ENCODE measurements around the gene SLC25A43.
"Not testable (repeated sequence)": the region's sequence is repeated elsewhere in the genome, so short reads cannot be mapped to it uniquely, and the experiment has no call there.

The SLC25A43 gene

GRCh38 chrX:119376312-119376711, 22.8 kb upstream of the SLC25A43 start:
- Histone ChIP-seq H3K36me3 (ENCODE audit: insufficient read depth, low read length) (no peaks in the 10 kb centered on the region), H4K20me1 (ENCODE audit: insufficient read depth, low read length) (no peaks in the 10 kb centered on the region), H3K4me1 (ENCODE audit: insufficient read depth, low read length, severe bottlenecking) (no peaks in the 10 kb centered on the region), H3K9me2 (ENCODE audit: low read depth, low read length) (no peaks in the 10 kb centered on the region), H3K9ac (ENCODE audit: low read length) (no peak overlapping the region), H3F3A (ENCODE audit: insufficient read depth, low read length) (no peaks in the 10 kb centered on the region), H3K4me3 (ENCODE audit: low read depth, low read length, poor library complexity, severe bottlenecking) (no peak overlapping the region), H2AFZ (ENCODE audit: low read length) (no peak overlapping the region), H3K27ac (ENCODE audit: low read depth, low read length, poor library complexity, severe bottlenecking) (no peak overlapping the region), H3K9me3 (ENCODE audit: low read length) (no peaks in the 10 kb centered on the region), H3K27me3 (ENCODE audit: insufficient read depth, low read length) (no peaks in the 10 kb centered on the region), H3K79me2 (ENCODE audit: insufficient read depth, low read length) (no peaks in the 10 kb centered on the region), H3K4me2 (ENCODE audit: low read length) (no peak overlapping the region)
- TF ChIP-seq, protein P1, sequence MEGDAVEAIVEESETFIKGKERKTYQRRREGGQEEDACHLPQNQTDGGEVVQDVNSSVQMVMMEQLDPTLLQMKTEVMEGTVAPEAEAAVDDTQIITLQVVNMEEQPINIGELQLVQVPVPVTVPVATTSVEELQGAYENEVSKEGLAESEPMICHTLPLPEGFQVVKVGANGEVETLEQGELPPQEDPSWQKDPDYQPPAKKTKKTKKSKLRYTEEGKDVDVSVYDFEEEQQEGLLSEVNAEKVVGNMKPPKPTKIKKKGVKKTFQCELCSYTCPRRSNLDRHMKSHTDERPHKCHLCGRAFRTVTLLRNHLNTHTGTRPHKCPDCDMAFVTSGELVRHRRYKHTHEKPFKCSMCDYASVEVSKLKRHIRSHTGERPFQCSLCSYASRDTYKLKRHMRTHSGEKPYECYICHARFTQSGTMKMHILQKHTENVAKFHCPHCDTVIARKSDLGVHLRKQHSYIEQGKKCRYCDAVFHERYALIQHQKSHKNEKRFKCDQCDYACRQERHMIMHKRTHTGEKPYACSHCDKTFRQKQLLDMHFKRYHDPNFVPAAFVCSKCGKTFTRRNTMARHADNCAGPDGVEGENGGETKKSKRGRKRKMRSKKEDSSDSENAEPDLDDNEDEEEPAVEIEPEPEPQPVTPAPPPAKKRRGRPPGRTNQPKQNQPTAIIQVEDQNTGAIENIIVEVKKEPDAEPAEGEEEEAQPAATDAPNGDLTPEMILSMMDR (IDR thresholded peaks at IDR 0.05; ENCODE audit: low read length) = no peak
- TF ChIP-seq EZH2 (IDR thresholded peaks at IDR 0.05; ENCODE audit: borderline replicate concordance, low read length) = no peak

- Histone ChIP-seq H3K27ac (ENCODE audit: low read depth, low read length, poor library complexity, severe bottlenecking) (no peak overlapping the region), H3F3A (ENCODE audit: insufficient read depth, low read length) (no peaks in the 10 kb centered on the region), H3K9ac (ENCODE audit: low read length) (no peak overlapping the region), H3K4me1 (ENCODE audit: insufficient read depth, low read length, severe bottlenecking) (no peaks in the 10 kb centered on the region), H3K79me2 (ENCODE audit: insufficient read depth, low read length) (no peaks in the 10 kb centered on the region), H3K4me3 (ENCODE audit: low read depth, low read length, poor library complexity, severe bottlenecking) (no peak overlapping the region), H3K9me3 (ENCODE audit: low read length) (no peaks in the 10 kb centered on the region), H3K4me2 (ENCODE audit: low read length) (no peak overlapping the region), H4K20me1 (ENCODE audit: insufficient read depth, low read length) (no peaks in the 10 kb centered on the region), H3K9me2 (ENCODE audit: low read depth, low read length) (no peaks in the 10 kb centered on the region), H3K27me3 (ENCODE audit: insufficient read depth, low read length) (no peaks in the 10 kb centered on the region), H3K36me3 (ENCODE audit: insufficient read depth, low read length) (no peaks in the 10 kb centered on the region), H2AFZ (ENCODE audit: low read length) (no peak overlapping the region)
- TF ChIP-seq, protein P1 (IDR thresholded peaks at IDR 0.05; ENCODE audit: low read length) = no peak
- no peak for TF ChIP-seq EZH2 (IDR thresholded peaks at IDR 0.05; ENCODE audit: borderline replicate concordance, low read length)
Measured at GRCh38 chrX:119381349-119381944, 17.7 kb upstream of the SLC25A43 start.

GRCh38 chrX:119382606-119383005, 16.5 kb upstream of the SLC25A43 start:
- H3K9me3 ChIP-seq (ENCODE audit: low read length) = no peaks in the 10 kb centered on the region
- no peaks in the 10 kb centered on the region for H3F3A ChIP-seq (ENCODE audit: insufficient read depth, low read length)
- no peak overlapping the region for H2AFZ ChIP-seq (ENCODE audit: low read length)
- TF ChIP-seq, protein P1 (IDR thresholded peaks at IDR 0.05; ENCODE audit: low read length) = no peak
- TF ChIP-seq EZH2 (IDR thresholded peaks at IDR 0.05; ENCODE audit: borderline replicate concordance, low read length) = no peak
- no peaks in the 10 kb centered on the region for H3K4me1 ChIP-seq (ENCODE audit: insufficient read depth, low read length, severe bottlenecking)
- H3K4me3 ChIP-seq (ENCODE audit: low read depth, low read length, poor library complexity, severe bottlenecking) = no peak overlapping the region
- H3K4me2 ChIP-seq (ENCODE audit: low read length) = no peak overlapping the region
- H4K20me1 ChIP-seq (ENCODE audit: insufficient read depth, low read length) = no peaks in the 10 kb centered on the region
- H3K79me2 ChIP-seq (ENCODE audit: insufficient read depth, low read length) = no peaks in the 10 kb centered on the region
- H3K27ac ChIP-seq (ENCODE audit: low read depth, low read length, poor library complexity, severe bottlenecking) = no peak overlapping the region
- no peaks in the 10 kb centered on the region for H3K9me2 ChIP-seq (ENCODE audit: low read depth, low read length)
- no peak overlapping the region for H3K9ac ChIP-seq (ENCODE audit: low read length)
- no peaks in the 10 kb centered on the region for H3K27me3 ChIP-seq (ENCODE audit: insufficient read depth, low read length)
- H3K36me3 ChIP-seq (ENCODE audit: insufficient read depth, low read length) = no peaks in the 10 kb centered on the region

GRCh38 chrX:119386685-119387084, 12.5 kb upstream of the SLC25A43 start:
- not testable (repeated sequence) for H3K4me3 ChIP-seq (ENCODE audit: low read depth, low read length, poor library complexity, severe bottlenecking); H3K9me2 ChIP-seq (ENCODE audit: low read depth, low read length); H3K4me2 ChIP-seq (ENCODE audit: low read length); H3F3A ChIP-seq (ENCODE audit: insufficient read depth, low read length); H3K9me3 ChIP-seq (ENCODE audit: low read length); H4K20me1 ChIP-seq (ENCODE audit: insufficient read depth, low read length); H3K36me3 ChIP-seq (ENCODE audit: insufficient read depth, low read length); H3K27ac ChIP-seq (ENCODE audit: low read depth, low read length, poor library complexity, severe bottlenecking); H2AFZ ChIP-seq (ENCODE audit: low read length); H3K9ac ChIP-seq (ENCODE audit: low read length); H3K27me3 ChIP-seq (ENCODE audit: insufficient read depth, low read length); H3K79me2 ChIP-seq (ENCODE audit: insufficient read depth, low read length)
- peaks cover 20% of the 10 kb centered on the region for H3K4me1 ChIP-seq (ENCODE audit: insufficient read depth, low read length, severe bottlenecking)

GRCh38 chrX:119387426-119387825, 11.7 kb upstream of the SLC25A43 start:
- H3F3A ChIP-seq (ENCODE audit: insufficient read depth, low read length); H4K20me1 ChIP-seq (ENCODE audit: insufficient read depth, low read length); H2AFZ ChIP-seq (ENCODE audit: low read length); H3K4me2 ChIP-seq (ENCODE audit: low read length); H3K9me2 ChIP-seq (ENCODE audit: low read depth, low read length); H3K36me3 ChIP-seq (ENCODE audit: insufficient read depth, low read length); H3K27me3 ChIP-seq (ENCODE audit: insufficient read depth, low read length); H3K4me3 ChIP-seq (ENCODE audit: low read depth, low read length, poor library complexity, severe bottlenecking); H3K9ac ChIP-seq (ENCODE audit: low read length); H3K9me3 ChIP-seq (ENCODE audit: low read length); H3K79me2 ChIP-seq (ENCODE audit: insufficient read depth, low read length); H3K27ac ChIP-seq (ENCODE audit: low read depth, low read length, poor library complexity, severe bottlenecking): not testable (repeated sequence)
- H3K4me1 ChIP-seq (ENCODE audit: insufficient read depth, low read length, severe bottlenecking) = peaks cover 20% of the 10 kb centered on the region

Measured in OCI-LY1 (cell line).